Suppressor macrophage (primary cell): Measurements from ENCODE around the gene ZNRD2.

Experiments
- DNase-seq, 4 experiments: peaks; one replicate each; pipeline ENCODE4 v3.0.0-alpha.2; 2020 to 2022

Gene ZNRD2

DNA sequence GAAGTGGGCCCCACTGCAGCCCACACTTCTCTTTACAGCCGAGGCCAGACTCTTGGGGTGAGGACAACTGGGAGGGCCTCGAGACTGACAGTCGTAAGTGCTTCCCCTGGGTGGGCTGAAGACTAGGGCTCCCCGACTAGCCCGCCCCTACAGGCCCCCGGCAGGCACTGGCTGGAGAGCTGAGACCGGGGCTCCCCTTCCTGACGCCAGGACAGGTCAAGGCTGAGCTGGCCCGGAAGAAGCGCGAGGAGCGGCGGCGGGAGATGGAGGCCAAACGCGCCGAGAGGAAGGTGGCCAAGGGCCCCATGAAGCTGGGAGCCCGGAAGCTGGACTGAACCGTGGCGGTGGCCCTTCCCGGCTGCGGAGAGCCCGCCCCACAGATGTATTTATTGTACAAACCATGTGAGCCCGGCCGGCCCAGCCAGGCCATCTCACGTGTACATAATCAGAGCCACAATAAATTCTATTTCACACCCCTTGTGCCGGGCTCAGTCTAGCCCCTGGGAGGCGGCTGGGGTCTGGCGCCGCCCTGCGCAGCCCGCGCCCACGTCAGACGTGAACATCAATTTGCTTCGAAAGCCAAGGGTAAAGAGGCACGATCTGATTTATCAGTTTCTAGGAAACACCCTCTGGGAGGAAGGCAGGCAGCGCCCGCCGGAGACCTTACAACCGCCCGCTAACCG is 31.9 kb upstream of the ZNRD2 start:
- DNase-seq, result no peak

DNA sequence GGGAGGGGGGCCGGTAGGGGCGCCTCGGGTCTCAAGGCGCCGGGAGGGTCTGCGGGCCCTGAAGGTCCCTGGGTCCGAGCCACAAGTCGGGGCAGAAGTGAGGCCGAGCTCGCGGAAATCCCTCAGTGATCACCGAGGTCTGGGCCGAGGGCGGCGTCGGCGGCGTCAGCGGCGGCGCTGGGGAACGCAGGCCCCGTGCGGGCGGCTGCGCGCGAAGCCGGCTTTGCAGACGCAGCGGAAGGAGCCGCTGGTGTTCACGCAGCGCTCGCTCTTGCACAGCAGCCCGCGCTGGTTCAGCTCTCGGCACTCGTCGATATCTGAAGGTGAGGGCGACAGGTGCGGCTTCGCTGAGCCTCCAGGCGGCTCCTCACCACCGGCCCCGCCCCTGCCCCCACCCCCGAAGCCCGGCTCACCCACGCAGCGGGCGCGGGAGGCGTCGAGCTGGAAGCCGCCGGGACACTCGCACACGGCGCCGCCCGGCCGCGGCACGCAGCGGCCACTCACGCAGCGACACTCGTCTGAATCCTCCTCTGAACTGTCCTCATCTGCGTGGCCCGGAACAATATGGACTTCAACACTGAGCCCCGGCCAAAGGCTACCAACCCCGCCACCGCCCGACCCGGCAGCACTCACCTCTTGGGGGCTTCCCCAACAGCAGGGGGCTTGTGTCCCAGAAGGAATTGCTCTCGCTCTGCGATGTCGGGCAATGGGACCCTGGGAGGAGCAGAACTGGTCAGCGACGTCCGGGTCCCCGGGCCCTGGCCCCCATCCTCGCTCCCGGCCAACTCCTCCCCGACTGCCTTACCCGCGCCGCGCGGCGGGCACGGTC is 31.1 kb upstream of the ZNRD2 start:
- DNase-seq, result no peak

DNA sequence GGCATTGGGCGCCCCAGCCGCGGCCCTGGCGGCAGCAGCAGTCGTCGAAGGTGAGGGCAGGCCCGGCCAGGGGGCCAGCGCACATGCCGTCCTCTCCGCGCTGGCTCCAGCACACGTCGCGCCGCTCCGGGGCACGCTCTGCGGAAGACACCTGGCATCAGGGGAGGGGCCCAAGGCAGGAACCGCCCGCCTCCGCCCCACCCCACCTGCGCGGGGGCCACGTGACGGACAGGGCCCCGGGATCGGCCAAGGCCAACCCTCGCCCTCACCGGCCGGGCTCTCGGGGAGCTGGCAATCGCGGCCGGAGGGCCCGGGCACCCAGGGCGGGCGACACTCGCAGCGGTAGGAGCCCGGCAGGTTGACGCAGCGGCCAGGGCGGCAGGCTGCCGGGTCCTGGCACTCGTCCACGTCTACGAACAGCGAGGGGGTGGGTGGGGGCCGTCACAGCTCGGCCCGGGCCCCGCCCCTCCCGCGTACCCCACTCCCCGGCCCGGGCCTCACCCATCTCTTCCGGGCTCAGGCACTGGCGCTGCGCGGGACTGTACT is 30.5 kb upstream of the ZNRD2 start:
- no peak for DNase-seq

DNA sequence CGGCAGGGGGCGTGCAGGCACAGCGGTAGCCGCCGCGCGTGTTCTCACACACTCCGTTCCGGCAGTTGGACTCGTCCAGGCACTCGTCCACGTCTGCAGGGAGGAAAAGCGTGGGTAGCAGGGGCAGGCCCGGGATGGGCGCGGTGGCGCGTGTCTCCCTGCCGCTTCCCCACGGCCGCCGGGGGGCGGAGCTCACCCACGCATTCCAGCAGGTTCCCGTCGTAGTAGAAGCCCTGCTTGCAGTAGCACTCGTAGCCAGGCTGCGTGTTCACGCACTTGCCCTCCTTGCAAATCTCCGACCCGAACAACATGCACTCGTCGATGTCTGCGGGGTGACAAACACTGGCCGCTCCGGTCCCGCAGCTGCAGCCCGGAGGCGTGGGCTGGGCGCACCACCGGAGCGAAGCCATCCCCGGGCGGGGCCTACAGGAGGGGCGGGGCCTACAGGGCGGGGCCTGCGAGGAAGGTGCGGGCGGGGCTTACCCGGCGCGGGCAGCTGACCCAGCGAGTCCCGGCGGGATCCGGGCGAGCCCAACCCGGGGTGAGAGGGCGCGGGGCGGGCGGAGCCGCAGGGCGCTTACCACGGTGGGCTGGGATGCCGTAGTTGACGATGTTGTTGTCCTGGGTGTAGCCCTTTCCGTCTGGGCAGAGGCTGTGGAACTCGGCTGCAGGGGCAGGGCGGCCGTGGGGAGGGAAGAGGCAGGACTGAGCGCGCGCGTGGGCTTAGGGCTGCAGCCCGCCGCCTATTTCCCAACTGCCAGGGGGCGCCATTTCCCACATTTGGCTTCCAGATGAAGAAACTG is 29.8 kb upstream of the ZNRD2 start:
- DNase-seq, result peak; percentile 93 to 98 (median 98)

DNA sequence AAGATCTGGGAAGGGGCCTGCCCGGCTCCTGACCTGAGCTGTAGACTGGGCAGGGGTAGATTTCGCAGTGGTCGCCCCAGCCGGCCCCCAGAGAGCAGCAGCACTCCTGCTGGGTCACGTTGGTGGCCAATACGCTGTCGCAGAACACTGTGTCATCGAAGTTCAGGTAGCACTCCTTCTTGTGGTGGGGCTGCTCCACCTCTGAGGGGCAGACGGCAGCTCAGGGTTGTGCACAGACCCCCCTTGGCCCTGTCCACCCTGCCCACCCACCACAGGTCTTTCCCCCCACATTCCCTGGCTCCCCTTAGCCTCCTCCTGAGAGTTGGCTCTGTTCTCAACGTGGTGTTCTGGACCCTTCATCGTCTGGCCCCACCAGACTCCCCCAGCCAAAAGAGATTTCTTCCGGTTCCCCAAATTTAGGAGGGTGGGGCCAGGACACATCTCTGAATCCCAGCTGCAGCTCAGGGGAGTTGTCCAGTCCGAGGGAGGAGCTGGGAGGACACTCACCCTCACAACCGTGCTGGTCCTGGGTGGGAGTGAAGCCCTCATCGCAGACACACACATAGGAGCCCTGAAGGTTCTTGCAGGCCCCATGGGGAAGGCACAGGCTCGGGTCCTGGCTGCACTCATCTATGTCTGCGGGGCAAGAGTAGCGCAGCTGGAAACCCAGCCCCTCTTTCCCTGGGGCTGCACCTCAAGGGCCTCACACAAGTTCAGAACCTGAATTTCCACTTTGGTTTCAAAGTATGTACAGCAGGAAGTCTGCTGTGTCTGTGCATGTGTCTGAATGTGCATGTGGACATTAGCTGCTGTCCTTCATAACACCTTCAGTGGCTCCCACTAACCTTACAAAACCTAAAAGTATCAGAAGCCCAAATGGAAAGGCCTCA is 28.9 kb upstream of the ZNRD2 start:
- peak in 1 of 4 experiments; percentile 16 for DNase-seq

DNA sequence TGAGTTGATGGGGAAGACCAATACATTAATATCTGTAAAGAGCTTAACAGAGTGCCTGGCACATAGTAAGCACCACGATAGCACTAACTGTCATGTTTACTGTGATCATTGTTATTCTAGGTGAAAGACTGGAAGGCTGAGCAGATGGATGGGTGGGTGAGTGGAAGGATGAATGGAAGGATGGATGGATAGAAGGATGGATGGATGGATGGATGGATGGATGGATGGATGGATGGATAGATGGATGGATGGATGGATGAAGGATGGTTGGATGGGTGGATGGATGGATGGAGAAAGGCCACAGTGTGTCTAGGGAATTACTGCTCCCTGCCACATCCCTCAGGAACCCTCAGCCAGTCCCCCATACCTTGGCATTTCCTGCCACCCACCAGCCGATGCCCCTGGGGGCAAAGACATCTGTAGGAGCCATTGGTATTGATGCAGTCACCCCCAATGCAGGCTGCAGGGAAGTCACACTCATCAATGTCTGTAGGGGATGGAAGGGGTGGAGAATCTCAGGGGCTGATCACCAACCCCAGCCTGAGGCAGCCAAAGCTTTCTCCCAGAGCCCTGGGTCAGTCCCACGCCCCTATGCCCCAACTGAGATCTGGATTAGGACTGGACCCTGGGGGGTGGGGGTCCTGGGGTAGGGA is 27.4 kb upstream of the ZNRD2 start:
- DNase-seq, result no peak

DNA sequence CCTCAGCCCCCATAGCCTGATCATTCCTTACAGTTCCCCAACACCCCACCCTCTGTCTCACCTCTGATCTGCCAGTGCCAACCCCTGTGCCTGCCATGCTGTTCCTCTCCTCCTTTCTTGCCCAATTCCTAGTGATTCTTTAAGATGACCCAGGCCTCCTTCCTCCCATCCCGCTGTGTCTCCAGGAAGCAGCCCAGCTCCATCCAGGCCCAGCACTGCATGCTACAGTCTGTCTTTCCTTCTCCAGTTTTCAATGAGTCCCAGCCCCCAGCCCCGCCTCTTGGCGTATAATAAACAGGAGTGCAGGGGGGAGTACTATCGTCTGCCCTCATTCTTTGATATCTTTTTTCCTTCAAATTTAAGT is 24.4 kb upstream of the ZNRD2 start:
- peak in 1 of 4 experiments; percentile 17 for DNase-seq

DNA sequence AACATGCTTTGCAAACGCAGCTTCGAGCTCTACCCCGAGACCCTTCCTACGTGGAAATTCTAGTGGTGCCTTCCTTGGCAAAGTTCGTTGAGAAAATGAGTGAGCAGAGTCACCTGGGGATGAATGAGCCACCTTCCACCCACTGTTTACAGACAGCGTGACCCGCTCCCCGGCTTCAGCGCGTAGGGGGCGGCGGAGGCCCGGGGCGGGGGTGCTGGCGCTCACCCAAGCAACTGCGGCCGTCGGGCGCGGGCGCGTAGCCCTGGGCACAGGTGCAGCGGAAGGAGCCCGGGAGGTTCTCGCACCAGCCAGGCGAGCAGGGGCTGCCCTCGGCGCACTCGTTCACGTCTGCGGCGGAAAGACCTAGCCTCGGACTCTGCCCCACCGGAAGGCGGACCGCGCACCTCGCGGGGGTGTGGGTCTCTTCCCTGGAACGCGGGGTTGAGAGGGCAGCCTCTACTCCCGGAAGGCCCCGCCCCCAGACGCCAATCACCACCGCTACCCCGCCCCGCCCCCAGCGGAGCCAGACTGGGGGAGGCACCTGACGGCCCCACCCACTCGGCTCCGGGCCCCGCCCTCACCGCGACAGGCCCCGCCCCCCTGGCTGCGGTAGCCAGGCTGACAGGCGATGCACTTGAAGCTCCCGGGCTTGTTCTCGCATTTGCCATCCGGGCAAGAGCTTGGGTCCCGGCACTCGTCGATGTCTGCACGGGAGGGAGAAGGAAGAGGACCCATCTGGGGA is 23.9 kb upstream of the ZNRD2 start:
- DNase-seq, result peak; percentile 81 to 95 (median 90)

DNA sequence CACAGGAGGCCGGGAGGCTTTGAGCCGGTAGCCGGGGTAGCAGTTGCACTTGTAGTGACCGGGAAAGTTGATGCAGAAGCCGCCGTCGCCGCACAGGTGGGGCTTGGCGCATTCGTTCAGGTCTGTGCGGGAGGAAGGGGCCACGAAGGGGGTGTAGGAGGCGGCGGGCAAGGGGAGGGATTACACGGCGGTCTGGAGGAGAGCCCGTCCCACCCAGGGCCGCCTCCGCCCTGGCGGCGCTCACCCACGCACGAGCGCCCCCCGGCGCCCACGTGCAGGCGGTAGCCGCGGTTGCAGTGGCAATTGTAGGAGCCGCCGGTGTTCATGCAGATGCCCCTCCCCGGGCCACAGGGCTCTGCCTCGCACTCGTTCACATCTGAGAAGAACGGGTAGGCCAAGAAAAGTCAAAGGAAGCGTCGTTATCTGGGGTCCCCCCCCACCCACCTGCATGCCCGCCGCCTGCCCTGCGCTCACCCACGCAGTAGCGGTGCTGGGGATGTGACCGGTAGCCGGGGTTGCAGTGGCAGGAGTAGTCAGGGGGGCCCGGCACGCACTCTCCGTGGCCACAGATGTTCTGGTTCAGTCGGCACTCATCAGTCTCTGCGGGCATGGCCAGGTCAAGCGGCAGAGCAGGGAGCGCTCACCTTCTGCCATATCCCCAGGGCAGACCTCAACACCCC is 22.7 kb upstream of the ZNRD2 start:
- DNase-seq, result no peak

DNA sequence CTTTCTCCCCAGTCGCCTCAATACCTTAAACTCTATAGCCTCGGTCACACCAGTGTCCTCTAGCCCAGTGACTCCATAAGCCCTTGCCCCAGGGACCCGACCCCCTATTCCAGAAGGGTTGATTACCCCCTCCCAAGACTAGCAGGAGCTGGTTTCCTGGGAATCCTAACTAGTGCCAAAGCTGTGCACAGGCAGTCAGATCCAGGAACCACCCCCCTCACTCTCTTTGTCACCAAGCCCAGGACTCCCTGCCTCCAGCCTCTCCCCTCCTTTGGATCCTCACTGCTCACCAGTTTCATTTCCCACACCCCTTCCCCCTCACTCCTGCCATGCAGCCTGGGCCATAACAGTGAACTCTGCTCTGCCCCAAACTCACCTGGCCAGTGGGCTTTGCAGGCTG is 21.9 kb upstream of the ZNRD2 start:
- DNase-seq, result no peak

DNA sequence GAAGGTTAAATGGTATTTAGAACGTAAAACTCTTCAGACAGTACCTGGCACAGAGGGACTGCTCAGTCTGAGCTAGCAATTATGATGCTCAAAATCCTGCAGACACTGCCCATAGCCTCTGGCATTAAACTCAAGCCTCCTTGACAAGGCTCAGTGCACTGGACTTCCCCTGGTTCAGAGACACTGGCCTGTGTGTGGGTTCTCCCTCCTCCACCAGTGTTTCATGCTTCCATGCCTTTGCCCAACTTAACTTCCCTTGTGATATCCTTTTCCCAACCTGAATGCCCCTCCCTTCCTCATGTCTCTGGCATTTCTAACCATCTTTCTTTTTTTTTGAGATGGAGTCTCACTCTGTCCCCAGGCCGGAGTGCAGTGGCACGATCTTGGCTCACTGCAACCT is 21.2 kb upstream of the ZNRD2 start:
- peak; percentile 36 to 70 (median 61) for DNase-seq

DNA sequence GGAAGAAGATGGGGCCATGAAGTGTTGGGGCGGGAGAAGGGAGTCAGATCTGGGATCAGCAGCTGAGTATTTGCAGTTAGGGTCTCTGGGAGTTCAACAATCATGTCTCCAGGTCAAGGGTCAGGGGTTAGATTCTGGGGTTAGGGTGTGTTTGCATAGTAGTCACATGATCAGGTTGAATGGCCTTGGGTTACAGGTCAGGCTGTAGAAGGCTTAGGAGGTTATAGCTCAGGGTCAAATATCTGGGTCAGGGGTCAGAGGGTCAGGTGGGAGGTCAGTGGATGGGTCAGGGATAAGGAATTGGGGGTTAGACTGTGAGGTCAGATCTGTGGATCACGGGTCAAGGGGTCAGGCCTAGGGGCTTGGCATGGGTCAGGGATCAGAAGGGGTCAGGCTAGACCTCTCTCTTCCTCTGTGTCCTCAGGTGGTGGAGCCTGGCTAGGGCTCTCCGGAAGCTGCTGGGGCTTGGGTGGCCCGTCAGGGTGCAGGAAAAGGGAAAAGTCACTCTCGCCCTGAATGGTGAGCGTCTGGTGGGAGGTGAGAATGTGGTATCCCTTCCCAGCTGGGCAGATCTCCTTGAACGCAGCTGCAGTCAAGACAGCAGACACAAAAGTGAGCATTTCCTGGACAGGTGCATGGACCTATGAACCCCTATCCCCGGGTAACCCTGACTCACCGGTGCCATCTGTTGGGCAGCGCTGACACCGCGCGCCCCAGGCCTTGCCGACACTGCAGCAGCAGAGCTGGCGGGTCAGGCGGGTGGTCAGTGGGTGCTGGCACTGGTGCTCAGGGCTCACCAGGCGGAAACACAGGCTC is 18.5 kb upstream of the ZNRD2 start:
- DNase-seq, result peak; percentile 51 to 79 (median 58)

DNA sequence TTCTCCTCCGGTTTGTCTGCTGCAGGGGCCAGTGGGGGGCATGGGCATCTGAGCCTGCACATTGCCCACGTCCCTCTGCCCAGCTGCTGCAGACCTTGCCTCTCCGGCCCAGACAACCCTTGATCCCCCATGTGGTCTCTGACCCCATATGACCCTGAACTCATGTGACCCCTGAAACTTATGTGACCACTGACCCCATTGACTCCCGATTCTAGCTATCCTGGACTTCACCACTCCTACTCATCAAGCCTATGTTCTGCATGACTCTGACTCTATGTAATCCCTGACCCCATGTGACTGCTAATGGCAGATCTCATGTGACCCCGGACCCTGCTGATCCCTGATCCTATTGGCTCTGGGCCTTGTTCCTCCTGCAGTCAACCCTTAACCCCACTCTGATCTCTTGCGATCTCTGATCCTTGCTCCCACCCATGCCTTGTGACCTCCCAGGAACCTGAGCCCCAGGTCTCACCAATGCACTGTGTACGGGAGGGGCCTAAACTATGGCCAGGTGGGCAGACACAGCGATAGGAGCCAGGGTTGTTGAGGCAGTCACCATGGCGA is 17.8 kb upstream of the ZNRD2 start:
- peak; percentile 76 to 91 (median 84) for DNase-seq

DNA sequence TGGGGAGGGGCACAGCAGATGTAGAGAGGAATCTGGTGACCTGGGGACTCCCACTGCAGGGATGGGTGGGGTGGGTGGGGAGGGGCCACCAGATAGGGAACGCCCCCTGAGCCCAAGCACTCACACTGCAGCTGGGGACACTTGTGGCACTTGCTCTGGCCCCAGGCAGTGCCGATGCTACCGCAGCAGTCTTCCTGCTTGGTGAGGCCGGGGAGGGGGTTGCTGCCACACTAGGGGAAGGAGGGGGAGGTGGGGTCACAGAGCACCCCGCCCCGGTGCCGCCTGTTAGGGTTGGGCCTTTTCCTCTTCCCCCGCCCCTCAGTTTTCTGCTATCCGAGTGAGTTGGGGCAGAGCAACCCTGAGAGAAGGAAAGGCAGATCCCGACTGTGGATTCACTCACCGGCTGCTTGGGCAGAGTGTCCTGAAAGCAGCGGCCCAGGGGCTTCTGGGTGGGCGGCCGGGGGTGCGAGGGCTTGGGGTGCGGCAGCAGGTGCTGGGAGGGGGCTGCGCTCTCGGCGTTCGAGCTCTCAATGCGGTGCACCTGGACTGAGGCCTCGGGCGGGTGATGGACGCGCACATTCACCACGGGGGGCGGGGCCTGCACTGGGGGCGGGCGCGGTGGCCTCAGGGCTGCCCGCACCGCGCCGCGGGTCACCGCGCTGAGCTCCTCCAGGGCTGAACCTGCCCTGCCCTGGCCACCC is 16.8 kb upstream of the ZNRD2 start:
- DNase-seq, result peak; percentile 62 to 89 (median 73)

DNA sequence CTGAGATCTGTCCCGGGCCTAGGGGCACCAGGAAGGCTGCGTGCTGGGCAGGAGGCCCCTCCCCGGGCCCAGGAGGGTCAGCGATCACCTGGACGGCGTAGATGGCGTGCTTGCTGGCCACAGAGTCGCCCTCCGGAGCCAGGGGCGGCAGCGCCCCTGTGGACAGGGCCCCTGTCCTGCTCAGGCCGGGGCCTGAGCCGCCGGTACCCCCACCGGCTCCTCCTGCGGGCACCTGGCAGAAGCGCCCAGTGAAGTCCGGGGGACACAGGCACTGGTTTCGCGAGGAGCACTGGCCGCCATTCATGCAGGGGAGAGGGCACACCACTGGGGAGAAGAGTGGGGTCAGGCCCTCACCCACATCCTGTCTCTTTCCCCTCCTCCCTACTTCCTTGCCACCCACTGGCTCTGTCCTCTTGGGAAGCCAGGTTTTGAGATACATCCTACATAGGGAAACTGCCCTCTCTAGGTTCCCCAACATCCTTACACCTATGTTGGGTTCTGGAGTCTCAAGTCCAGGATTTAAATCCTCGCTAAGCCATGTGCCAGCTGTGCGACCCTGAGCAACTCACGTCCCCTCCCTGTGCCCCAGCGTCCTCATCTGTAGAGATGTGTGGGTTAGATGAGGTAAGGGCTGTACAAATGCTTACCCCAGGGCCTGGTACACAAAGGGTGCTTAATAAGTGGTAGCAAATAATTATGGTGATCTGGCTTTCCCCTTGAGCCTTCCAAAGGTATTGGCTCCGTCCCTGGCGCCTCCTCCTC is 16.0 kb upstream of the ZNRD2 start:
- DNase-seq, result no peak

DNA sequence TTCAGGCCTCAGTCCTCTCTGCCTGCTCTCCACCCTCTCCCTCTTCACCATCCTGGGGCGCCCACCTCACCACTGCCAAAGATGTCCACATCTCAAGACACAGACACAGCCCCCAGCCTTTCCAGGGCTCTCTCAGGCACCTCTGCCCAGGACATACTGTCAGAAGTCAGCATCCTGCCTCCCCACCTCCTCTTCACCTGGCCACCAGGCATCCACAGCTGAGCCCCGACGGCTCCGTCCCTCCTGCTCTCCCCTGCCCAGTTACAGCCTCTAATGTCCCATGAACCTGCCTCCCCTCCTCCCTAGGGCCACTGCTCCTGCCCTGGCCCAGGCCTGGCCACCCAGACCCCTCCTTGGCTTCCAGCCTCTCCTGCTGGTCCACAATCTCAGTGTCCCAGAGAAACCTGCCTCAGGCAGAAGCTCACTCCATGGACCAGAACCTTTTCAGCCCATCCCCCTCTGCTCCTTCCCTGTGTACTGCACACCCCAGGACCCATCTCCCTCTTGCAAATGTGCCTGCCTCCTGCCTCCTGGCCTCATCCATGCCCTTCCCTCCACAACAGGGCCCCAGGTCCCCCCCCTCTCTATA is 15.3 kb upstream of the ZNRD2 start:
- no peak for DNase-seq

DNA sequence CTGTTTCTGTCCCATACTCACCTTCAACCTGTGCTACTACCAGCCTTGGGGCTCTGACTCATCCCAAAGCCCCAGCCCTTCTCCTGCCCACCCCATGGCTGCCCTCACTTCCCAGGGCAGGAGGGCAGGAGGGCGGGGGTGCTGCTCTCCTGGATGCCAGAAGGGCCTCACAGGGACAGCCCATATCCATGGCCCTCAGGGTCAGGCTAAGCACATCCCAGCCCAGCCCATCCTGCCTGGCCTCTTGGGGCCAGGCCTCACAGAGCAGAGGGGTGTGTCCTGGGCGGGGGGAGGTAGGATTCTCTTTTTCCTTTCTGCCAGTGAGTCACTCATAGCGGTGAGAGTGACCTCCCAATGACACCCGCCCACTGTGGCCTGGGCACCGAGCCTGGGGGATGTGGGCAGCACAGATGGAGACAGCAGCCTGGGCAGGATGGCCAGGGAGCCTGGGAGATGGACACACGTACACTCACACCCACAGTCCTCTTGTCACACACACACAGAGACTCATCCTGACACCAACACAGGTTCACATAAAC is 14.5 kb upstream of the ZNRD2 start:
- DNase-seq, result peak; percentile 43 to 73 (median 60)
